ENCODE measurements around the gene SCIN.
"Not testable (repeated sequence)": the region's sequence is repeated elsewhere in the genome, so short reads cannot be mapped to it uniquely, and the experiment has no call there.

The SCIN gene

GRCh38 chr7:12655161-12655560 lies 84.6 kb downstream of the SCIN start:
- Histone ChIP-seq H3K36me3 (ENCODE audit: control insufficient read depth, insufficient read depth, low read length) (no peaks in the 10 kb centered on the region), H3K4me1 (ENCODE audit: control insufficient read depth, insufficient read depth, low read length, poor library complexity, severe bottlenecking) (no peaks in the 10 kb centered on the region), H3K27ac (ENCODE audit: insufficient read depth, low read length, poor library complexity, severe bottlenecking) (no peak overlapping the region), H3K4me3 (ENCODE audit: insufficient read depth, low read depth, low read length, poor library complexity, severe bottlenecking) (no peak overlapping the region), H3K27me3 (replicated peaks; ENCODE audit: control insufficient read depth, insufficient read depth, low read length, poor library complexity, severe bottlenecking) (no peaks in the 10 kb centered on the region), H3K9me3 (ENCODE audit: control insufficient read depth, low read length) (no peaks in the 10 kb centered on the region)
- DNase-seq, result no peak

- H3K27me3 ChIP-seq (replicated peaks; ENCODE audit: control insufficient read depth, insufficient read depth, low read length, poor library complexity, severe bottlenecking); H3K4me3 ChIP-seq (ENCODE audit: insufficient read depth, low read depth, low read length, poor library complexity, severe bottlenecking); DNase-seq; H3K36me3 ChIP-seq (ENCODE audit: control insufficient read depth, insufficient read depth, low read length); H3K27ac ChIP-seq (ENCODE audit: insufficient read depth, low read length, poor library complexity, severe bottlenecking); H3K9me3 ChIP-seq (ENCODE audit: control insufficient read depth, low read length); H3K4me1 ChIP-seq (ENCODE audit: control insufficient read depth, insufficient read depth, low read length, poor library complexity, severe bottlenecking): not testable (repeated sequence)
Measured at GRCh38 chr7:12660423-12660822, 89.9 kb downstream of the SCIN start.

- not testable (repeated sequence) for H3K4me1 ChIP-seq (ENCODE audit: control insufficient read depth, insufficient read depth, low read length, poor library complexity, severe bottlenecking); DNase-seq; H3K36me3 ChIP-seq (ENCODE audit: control insufficient read depth, insufficient read depth, low read length); H3K4me3 ChIP-seq (ENCODE audit: insufficient read depth, low read depth, low read length, poor library complexity, severe bottlenecking); H3K9me3 ChIP-seq (ENCODE audit: control insufficient read depth, low read length); H3K27ac ChIP-seq (ENCODE audit: insufficient read depth, low read length, poor library complexity, severe bottlenecking); H3K27me3 ChIP-seq (replicated peaks; ENCODE audit: control insufficient read depth, insufficient read depth, low read length, poor library complexity, severe bottlenecking)
Measured at GRCh38 chr7:12660986-12661385, 90.5 kb downstream of the SCIN start.

DNA sequence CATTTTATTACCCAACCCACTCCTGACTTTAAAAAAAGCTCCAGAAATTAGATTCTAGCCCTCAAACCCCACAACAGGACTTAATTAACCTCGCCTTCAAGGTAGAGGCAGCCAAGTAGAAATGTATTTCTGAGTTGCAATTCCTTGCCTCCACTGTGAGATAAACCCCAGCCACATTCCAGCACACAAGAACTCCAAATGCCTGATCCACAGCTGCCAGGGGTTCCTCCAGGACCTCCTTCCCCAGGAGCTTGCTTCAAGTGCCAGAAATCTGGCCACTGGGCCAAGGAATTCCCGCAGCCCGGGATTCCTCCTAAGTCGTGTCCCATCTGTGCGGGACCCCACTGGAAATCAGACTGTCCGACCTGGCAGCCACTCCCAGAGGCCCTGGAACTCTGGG lies 91.1 kb downstream of the SCIN start:
- Histone ChIP-seq H3K4me1 (ENCODE audit: control insufficient read depth, insufficient read depth, low read length, poor library complexity, severe bottlenecking) (no peaks in the 10 kb centered on the region), H3K9me3 (ENCODE audit: control insufficient read depth, low read length) (no peaks in the 10 kb centered on the region), H3K27ac (ENCODE audit: insufficient read depth, low read length, poor library complexity, severe bottlenecking) (no peak overlapping the region), H3K36me3 (ENCODE audit: control insufficient read depth, insufficient read depth, low read length) (no peaks in the 10 kb centered on the region), H3K4me3 (ENCODE audit: insufficient read depth, low read depth, low read length, poor library complexity, severe bottlenecking) (no peak overlapping the region), H3K27me3 (replicated peaks; ENCODE audit: control insufficient read depth, insufficient read depth, low read length, poor library complexity, severe bottlenecking) (no peaks in the 10 kb centered on the region)
- DNase-seq, result no peak

DNA sequence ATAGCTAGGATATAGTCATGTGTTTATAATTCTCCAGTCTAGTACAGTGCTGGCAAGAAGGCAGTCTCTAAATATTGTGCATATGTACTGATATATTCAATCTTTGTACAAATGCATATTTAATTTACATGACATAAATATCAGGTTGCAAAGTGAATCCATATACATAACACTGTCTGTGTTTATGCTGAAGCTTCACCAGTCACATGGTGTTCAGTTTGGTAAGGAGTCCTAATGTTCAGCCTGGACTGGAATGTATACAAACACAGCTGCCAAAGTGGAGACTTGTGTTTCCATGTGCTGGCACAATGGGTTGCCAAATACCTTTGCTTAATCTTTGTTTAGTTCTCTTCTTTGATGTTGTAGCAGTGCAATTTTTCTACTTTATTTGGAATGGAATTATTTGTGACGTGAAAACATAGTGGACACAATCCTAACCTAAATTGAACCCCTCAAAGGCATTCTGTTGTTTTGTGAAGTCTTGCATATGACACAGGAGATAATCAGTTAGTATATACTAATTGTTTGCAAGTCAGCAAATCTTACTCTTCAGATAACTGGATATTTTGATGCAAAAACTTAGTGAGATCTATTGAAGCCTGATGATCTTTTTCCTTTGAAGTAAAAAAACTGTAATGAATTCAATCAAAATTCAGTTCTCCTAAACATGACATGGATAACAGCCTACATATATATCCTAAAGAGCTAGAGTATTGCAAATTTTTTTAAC lies 99.6 kb downstream of the SCIN start:
- no peaks in the 10 kb centered on the region for H3K9me3 ChIP-seq (ENCODE audit: control insufficient read depth, low read length)
- H3K4me3 ChIP-seq (ENCODE audit: insufficient read depth, low read depth, low read length, poor library complexity, severe bottlenecking), result no peak overlapping the region
- H3K27me3 ChIP-seq (replicated peaks; ENCODE audit: control insufficient read depth, insufficient read depth, low read length, poor library complexity, severe bottlenecking), result no peaks in the 10 kb centered on the region
- no peak overlapping the region for H3K27ac ChIP-seq (ENCODE audit: insufficient read depth, low read length, poor library complexity, severe bottlenecking)
- DNase-seq, result no peak
- no peaks in the 10 kb centered on the region for H3K36me3 ChIP-seq (ENCODE audit: control insufficient read depth, insufficient read depth, low read length)
- no peaks in the 10 kb centered on the region for H3K4me1 ChIP-seq (ENCODE audit: control insufficient read depth, insufficient read depth, low read length, poor library complexity, severe bottlenecking)

DNA sequence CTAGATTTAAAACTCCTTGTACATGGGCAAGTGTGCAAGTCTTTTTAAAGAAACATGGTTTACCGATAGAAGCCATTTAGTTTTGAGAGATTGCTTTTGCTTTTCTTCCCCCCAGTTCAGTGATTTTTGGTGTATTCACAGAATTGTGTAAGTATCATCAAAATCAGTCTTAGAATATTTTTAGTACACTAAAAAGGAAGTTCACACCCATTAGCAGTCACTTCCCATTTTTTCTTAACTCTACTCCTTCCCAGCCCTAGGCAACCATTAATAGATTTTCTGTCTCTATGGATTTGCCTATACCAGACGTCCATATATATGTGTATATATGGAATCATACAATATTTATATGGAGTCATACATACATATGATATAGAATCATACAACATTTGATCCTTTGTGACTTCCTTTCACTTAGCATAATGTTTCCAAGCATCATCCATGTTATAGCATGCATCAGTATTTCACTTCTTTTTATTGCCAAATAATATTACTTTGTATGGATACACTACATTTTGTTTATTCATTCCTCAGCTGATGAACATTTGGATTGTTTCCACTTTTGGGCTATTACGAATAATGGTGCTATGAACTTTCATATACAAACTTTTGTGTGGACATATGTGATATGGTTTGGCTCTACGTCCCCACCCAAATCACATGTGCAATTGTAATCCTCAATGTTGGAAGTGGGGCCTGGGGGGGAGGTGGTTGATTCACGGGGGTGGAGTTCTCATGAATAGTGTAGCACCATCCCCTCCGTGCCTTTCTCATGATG lies 100.4 kb downstream of the SCIN start:
- Histone ChIP-seq H3K27me3 (replicated peaks; ENCODE audit: control insufficient read depth, insufficient read depth, low read length, poor library complexity, severe bottlenecking) (no peaks in the 10 kb centered on the region), H3K36me3 (ENCODE audit: control insufficient read depth, insufficient read depth, low read length) (no peaks in the 10 kb centered on the region), H3K27ac (ENCODE audit: insufficient read depth, low read length, poor library complexity, severe bottlenecking) (no peak overlapping the region), H3K9me3 (ENCODE audit: control insufficient read depth, low read length) (no peaks in the 10 kb centered on the region), H3K4me3 (ENCODE audit: insufficient read depth, low read depth, low read length, poor library complexity, severe bottlenecking) (no peak overlapping the region), H3K4me1 (ENCODE audit: control insufficient read depth, insufficient read depth, low read length, poor library complexity, severe bottlenecking) (no peaks in the 10 kb centered on the region)
- no peak for DNase-seq

DNA sequence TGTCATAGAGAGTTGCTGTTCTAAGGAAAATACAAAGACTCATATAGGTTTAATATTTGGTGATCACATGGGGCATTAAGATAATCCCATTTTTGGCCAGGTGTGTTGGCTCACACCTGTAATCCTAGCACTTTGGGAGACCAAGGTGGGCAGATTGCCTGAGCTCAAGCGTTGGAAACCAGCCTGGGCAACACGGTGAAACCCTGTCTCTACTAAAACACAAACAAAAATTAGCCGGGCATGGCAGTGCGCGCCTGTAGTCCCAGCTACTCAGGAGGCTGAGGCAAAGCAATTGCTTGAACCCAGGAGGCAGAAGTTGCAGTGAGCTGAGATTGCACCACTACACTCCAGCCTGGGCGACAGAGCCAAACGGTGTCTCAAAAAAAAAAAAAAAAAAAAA lies 102.9 kb downstream of the SCIN start:
- not testable (repeated sequence) for H3K27me3 ChIP-seq (replicated peaks; ENCODE audit: control insufficient read depth, insufficient read depth, low read length, poor library complexity, severe bottlenecking); H3K9me3 ChIP-seq (ENCODE audit: control insufficient read depth, low read length); DNase-seq; H3K36me3 ChIP-seq (ENCODE audit: control insufficient read depth, insufficient read depth, low read length); H3K4me3 ChIP-seq (ENCODE audit: insufficient read depth, low read depth, low read length, poor library complexity, severe bottlenecking); H3K27ac ChIP-seq (ENCODE audit: insufficient read depth, low read length, poor library complexity, severe bottlenecking); H3K4me1 ChIP-seq (ENCODE audit: control insufficient read depth, insufficient read depth, low read length, poor library complexity, severe bottlenecking)

GRCh38 chr7:12674053-12674452 lies 103.5 kb downstream of the SCIN start:
- Histone ChIP-seq H3K4me1 (ENCODE audit: control insufficient read depth, insufficient read depth, low read length, poor library complexity, severe bottlenecking) (no peaks in the 10 kb centered on the region), H3K4me3 (ENCODE audit: insufficient read depth, low read depth, low read length, poor library complexity, severe bottlenecking) (no peak overlapping the region), H3K36me3 (ENCODE audit: control insufficient read depth, insufficient read depth, low read length) (no peaks in the 10 kb centered on the region), H3K9me3 (ENCODE audit: control insufficient read depth, low read length) (no peaks in the 10 kb centered on the region), H3K27ac (ENCODE audit: insufficient read depth, low read length, poor library complexity, severe bottlenecking) (no peak overlapping the region), H3K27me3 (replicated peaks; ENCODE audit: control insufficient read depth, insufficient read depth, low read length, poor library complexity, severe bottlenecking) (no peaks in the 10 kb centered on the region)
- DNase-seq, result no peak

DNA sequence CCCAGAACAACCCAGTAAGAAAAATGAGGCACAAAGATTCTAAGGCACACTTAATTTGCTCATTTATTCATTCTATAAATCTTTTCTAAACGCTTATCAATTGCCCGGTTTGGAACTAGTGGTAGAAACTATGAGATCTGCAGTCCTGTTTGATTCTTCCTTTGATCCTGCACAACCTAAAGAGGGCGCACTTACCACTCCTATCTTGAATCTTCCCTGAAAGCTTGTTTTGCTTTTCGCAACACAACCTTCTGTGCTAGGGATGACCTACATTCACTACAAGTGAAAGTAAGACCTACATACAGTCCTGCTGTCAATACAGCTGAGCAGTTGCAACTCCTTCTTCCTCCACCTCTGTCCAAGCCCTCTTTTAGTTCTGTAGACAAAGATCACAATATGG lies 104.3 kb downstream of the SCIN start:
- H3K27me3 ChIP-seq (replicated peaks; ENCODE audit: control insufficient read depth, insufficient read depth, low read length, poor library complexity, severe bottlenecking), result no peaks in the 10 kb centered on the region
- no peaks in the 10 kb centered on the region for H3K36me3 ChIP-seq (ENCODE audit: control insufficient read depth, insufficient read depth, low read length)
- no peak overlapping the region for H3K27ac ChIP-seq (ENCODE audit: insufficient read depth, low read length, poor library complexity, severe bottlenecking)
- peak; percentile 11 to 40 (median 16) for DNase-seq
- H3K4me1 ChIP-seq (ENCODE audit: control insufficient read depth, insufficient read depth, low read length, poor library complexity, severe bottlenecking), result no peaks in the 10 kb centered on the region
- no peaks in the 10 kb centered on the region for H3K9me3 ChIP-seq (ENCODE audit: control insufficient read depth, low read length)
- H3K4me3 ChIP-seq (ENCODE audit: insufficient read depth, low read depth, low read length, poor library complexity, severe bottlenecking), result no peak overlapping the region

Measured in effector memory CD4-positive, alpha-beta T cell (primary cell).